HG03575 (cell line): ENCODE measurements around the gene UBE2V1.
"Not testable (repeated sequence)": the region's sequence is repeated elsewhere in the genome, so short reads cannot be mapped to it uniquely, and the experiment has no call there.

Experiments
- ATAC-seq: cut with Tn5 transposase; IDR thresholded peaks from one replicate; pipeline ENCODE4 v1.9.1; 2021; ENCODE audit not compliant: unreplicated experiment, insufficient number of reproducible peaks, low FRiP score; ENCODE audit errors: extremely low read depth

Gene UBE2V1

GRCh38 chr20:50138479-50139393, 25.8 kb upstream of the UBE2V1 start:
- ATAC-seq: no peak

DNA sequence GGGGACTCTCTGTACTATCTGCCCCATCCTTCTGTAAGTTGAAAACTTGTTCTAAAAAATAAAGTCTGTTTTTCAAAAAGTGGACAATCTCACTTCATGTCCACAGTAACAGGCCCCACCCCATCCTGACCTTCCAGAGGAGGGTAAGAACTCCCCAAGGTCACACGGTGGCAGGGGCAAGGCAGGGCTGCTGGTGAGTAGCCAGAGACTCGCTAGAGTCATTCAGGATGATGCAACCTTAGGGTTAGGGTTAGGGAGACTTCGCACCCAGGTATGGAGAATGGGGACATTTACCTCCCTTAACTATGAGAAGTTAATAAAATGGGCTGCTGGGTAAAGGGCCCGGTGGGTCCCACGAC, 25.1 kb upstream of the UBE2V1 start:
- ATAC-seq: no peak

DNA sequence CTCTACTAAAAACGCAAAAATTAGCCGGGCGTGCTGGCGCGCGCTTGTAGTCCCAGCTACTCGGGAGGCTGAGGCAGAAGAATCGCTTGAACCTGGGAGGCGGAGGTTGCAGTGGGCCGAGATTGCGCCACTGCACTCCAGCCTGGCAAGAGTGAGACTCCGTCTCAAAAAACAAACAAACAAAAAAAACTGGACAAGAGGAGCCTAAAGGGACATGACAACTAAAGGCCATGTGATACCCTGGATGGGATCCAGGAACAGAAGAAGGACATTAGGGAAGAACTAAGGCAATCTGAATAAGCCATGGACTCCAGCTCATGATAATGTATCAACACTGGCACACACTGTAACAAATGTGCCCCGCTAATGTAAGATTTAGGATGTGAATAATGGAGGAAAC, 24.8 kb upstream of the UBE2V1 start:
- not testable (repeated sequence) for ATAC-seq

- no peak for ATAC-seq
Observed at GRCh38 chr20:50136822-50137599, 24.1 kb upstream of the UBE2V1 start.

DNA sequence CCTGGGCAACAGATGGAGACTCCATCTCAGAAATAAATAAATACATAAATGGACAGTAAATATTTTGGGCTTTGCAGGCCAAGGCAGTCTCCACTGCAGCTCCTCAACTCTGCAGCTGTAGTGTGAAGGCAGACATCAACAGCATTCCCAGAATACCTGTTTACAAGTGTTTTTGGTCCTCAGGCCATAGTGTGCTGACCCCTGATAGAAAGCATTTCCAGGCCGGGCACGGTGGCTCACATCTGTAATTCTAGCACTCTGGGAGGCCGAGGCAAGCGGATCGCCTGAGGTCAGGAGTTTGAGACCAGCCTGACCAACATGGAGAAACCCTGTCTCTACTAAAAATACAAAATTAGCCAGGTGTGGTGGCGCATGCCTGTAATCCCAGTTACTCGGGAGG, 22.2 kb upstream of the UBE2V1 start:
- not testable (repeated sequence) for ATAC-seq

DNA sequence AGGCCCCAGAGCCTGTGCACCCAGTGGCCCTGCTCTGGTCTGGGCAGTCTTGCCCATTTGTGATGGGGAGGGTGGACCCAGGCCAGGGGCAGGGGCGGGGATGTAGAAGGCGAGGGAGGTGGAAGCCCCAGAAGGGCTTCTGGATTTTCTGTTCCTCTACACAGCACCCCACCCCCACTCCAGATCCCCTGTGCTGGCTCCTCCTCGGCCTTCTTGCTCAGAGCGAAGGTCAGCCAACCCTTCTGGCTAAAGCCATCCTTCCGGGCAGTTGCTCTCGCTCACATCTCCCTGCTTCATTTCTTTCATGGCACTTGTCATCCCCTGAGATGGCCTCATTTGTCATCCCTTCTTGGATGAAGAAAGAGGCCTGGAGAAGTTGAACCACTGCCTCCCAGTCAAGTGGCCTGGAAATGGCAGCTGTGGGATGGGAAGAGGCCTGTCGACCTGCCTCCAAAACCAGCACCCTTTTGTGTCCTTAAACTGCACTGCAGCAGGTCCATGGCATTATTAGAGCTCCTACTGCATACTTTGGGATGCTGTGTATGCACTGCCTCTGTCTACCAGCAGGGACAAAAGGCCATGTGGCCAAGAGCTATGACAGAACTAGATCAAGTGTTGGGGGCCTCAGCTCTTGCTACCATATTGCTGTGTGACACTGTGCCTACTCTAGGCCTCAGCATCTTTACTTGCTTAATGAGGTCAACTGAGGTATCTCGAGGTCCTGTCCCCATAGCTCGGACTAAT, 20.7 kb upstream of the UBE2V1 start:
- no peak for ATAC-seq

GRCh38 chr20:50133041-50133440, 20.1 kb upstream of the UBE2V1 start:
- no peak for ATAC-seq

GRCh38 chr20:50130995-50131394, 18.0 kb upstream of the UBE2V1 start:
- no peak for ATAC-seq

DNA sequence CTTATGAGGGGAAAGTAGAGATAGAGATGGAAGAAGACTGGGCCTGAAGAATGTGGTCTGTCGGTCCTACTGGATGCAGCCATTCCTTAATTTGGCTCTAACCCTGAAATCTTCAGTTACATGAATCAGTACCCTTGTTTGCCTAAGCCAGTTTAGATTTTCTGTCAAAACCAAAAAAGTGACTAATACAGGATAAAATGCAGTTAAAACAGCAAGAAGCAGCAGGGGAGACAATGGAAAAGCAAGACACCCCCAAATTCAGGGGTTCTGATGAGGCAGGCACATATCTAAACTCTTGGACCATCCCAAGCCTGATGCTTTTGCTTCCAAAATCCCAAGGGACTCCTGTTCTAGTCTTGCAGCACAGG, 17.4 kb upstream of the UBE2V1 start:
- ATAC-seq: no peak

- ATAC-seq: no peak
Observed at GRCh38 chr20:50129662-50130355, 16.9 kb upstream of the UBE2V1 start.

DNA sequence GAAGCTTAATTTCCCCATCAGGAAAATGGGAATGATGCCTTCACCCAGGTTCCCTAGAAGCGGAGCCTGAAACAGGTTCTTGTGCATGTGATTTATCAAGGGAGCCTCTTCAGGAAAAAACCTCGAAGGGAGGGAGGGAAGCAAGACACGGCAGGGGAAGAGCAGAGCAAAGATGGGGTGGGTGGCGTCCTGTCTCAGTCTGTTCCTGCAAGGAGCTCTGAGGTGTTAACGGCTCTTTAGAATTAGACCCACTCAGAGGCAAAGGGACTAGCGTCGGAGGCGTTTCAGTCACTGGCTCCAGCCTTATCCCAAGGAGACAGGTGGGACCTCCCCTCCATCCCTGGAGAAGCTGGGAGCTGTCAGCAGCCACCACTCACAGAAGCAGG, 15.6 kb upstream of the UBE2V1 start:
- no peak for ATAC-seq

- ATAC-seq: no peak
Observed at GRCh38 chr20:50127587-50128519, 14.9 kb upstream of the UBE2V1 start.

DNA sequence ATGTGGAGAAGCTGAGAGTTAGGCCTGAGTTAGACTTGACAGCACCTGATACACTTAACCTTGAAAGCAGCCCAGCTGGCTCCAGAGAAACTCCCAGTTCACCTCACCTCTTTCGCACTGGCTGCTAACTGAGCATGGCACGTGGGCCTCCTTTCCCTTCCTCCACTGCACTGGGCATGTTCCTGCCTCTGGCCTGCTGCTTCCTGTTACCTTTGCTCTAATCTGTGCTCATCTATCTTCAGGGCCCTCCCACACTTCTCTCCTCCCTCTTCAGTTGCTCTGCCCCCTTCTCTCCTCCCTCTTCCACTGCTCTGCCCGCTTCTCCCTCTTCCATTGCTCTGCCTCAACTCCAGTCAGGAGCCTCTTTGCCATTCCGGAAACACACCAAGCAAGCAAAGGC, 13.7 kb upstream of the UBE2V1 start:
- no peak for ATAC-seq

- ATAC-seq: no peak
Observed at GRCh38 chr20:50125279-50125678, 12.3 kb upstream of the UBE2V1 start.

DNA sequence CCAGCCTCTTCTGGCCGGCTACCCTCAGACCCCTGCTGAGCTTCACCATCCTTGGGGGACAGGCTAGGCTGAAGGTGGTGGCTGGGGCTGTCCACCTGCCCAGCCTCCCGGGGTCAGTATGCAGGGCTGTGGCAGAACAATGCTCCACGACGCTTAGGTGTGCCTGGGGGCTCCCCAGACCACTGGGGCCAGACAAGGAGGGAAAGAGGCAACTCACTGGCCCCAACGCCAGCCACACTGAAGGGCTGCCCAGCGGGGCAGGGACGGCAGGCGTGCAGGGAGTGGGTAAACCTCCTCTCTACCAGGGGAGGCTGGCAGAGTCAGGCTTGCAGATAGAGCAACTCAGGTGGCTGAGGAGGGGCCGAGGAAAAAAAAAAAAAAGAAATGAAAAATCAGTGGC, 11.5 kb upstream of the UBE2V1 start:
- no peak for ATAC-seq

DNA sequence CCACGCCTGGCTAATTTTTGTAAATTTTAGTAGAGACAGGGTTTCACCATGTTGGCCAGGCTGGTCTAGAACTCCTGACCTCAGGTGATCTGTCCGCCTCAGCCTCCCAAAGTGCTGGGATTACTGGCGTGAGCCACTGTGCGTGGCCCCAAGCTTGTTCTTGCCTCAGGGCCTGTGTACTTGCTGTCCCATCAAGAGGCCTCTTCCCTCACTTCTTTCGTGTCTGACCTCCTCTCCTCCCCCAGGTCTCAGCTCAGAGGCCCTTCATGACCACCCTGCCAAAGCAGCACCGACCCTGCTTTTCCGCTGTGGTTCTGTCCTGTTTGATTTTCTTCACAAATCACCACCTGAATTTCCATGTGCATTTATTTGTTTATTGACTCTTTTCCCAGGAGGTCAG, 10.5 kb upstream of the UBE2V1 start:
- no peak for ATAC-seq

DNA sequence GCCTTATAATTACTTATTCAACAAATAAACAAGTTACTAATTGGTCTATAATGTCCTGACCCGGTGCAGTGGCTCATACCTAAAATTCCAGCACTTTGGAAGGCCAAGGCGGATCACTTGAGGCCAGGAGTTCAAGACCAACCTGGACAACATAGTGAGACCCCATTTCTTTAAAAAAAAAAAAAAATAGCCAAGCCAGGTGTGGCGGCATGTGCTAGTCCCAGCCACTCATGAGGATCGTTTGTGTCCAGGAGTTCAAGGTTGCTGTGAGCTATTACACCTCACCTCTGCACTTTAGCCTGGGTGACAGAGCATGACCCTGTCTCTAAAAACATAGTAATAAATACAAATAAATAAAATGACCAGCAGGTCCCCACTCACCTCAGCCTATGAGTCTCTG, 9.8 kb upstream of the UBE2V1 start:
- no peak for ATAC-seq

- ATAC-seq: no peak
Observed at GRCh38 chr20:50121858-50122271, 8.9 kb upstream of the UBE2V1 start.
